Body of pancreas (tissue), 4 donors: ENCODE measurements around the gene WNT9A.

Experiments
- POLR2A ChIP-seq, 3 donors: fragments of 450-650 bp; IDR thresholded peaks; one replicate each; pipeline ENCODE4 v1.6.1; 2016; ENCODE audit warnings: antibody characterized with exemption in 3 of 3, mild to moderate bottlenecking in 2 of 3
- TF ChIP-seq, protein P1 (sequence below), 7 experiments: fragments of 450-650 bp in 4 of 7; fragments of 200-600 bp in 3 of 7; sonication (generic) in 3 of 7; IDR thresholded peaks; one replicate each; pipeline ENCODE4 v1.5.1; 2016 to 2019; ENCODE audit warnings: antibody characterized with exemption in 7 of 7

DNA sequence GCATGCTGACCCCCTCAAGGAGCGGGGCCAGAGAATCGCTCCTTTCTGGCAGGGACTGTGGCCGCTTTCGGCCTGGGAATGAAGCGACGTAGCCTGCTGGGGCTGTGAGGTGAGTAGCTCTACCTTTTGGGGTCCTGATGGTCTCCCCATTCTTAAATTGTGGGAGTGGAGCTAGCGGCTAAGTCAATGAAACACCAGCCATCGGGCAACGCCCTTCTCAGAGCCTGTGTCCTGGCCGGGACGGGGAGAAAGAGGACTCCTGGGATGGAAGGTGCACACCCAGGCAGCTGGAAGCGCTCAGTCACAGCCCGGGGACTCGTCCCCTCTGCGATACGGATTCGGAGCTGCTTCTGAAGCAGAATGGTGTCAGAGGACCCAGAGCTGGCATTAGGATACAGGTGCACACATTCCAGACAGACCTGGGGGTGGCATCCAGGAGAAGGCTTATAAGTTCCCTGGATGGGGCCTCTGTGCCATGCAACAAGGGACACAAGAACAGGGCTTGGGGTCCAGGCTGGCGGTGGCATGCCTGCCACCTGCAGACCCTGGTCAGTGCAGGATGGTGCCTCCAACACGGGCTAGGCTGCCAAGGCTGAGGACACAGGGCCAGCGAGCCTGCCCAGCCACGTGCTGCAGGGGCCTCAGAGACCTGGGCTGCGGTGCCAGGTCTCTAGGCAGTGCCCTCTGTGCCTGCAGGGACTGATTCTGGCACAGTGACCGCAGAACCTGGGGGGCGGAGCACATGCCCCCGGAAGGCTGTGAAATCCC, 945 bp upstream of the WNT9A start:
- no peak for TF ChIP-seq POLR2A (IDR thresholded peaks at IDR 0.05)
- TF ChIP-seq, protein P1, sequence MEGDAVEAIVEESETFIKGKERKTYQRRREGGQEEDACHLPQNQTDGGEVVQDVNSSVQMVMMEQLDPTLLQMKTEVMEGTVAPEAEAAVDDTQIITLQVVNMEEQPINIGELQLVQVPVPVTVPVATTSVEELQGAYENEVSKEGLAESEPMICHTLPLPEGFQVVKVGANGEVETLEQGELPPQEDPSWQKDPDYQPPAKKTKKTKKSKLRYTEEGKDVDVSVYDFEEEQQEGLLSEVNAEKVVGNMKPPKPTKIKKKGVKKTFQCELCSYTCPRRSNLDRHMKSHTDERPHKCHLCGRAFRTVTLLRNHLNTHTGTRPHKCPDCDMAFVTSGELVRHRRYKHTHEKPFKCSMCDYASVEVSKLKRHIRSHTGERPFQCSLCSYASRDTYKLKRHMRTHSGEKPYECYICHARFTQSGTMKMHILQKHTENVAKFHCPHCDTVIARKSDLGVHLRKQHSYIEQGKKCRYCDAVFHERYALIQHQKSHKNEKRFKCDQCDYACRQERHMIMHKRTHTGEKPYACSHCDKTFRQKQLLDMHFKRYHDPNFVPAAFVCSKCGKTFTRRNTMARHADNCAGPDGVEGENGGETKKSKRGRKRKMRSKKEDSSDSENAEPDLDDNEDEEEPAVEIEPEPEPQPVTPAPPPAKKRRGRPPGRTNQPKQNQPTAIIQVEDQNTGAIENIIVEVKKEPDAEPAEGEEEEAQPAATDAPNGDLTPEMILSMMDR (IDR thresholded peaks at IDR 0.05), result no peak
